Central memory CD8-positive, alpha-beta T cell (primary cell): Measurements from ENCODE around the gene EFNA3.

Experiments used
- ATAC-seq: fragments of 150-1000 bp; cut with Tn5 transposase; replicated peaks from 2 replicates; pipeline ENCODE4 v1.10.0; 2022; ENCODE audit warnings: mild to moderate bottlenecking, moderate FRiP score, moderate number of reproducible peaks; ENCODE audit not compliant: poor library complexity, severe bottlenecking; ENCODE audit errors: extremely low read depth
- DNase-seq, 2 donors: peaks; one replicate each; pipeline ENCODE4 v3.0.0; 2021; ENCODE audit warnings: low spot score in 2 of 2
- H3K27ac Mint-ChIP-seq: one replicate; pipeline ENCODE4 v1.8.0; 2022; ENCODE audit warnings: low read depth, mild to moderate bottlenecking, moderate library complexity, mixed read lengths
- H3K27me3 Mint-ChIP-seq: one replicate; pipeline ENCODE4 v1.8.0; 2022; ENCODE audit warnings: mixed read lengths
- H3K36me3 Mint-ChIP-seq: one replicate; pipeline ENCODE4 v1.8.0; 2022; ENCODE audit warnings: mild to moderate bottlenecking, moderate library complexity, mixed read lengths; ENCODE audit not compliant: insufficient read depth
- H3K4me1 Mint-ChIP-seq: one replicate; pipeline ENCODE4 v1.8.0; 2022; ENCODE audit warnings: mixed read lengths
- H3K4me3 Mint-ChIP-seq: one replicate; pipeline ENCODE4 v1.8.0; 2022; ENCODE audit warnings: mild to moderate bottlenecking, moderate library complexity, mixed read lengths
- H3K9me3 Mint-ChIP-seq: one replicate; pipeline ENCODE4 v1.8.0; 2022; ENCODE audit warnings: mixed read lengths

The EFNA3 gene

DNA sequence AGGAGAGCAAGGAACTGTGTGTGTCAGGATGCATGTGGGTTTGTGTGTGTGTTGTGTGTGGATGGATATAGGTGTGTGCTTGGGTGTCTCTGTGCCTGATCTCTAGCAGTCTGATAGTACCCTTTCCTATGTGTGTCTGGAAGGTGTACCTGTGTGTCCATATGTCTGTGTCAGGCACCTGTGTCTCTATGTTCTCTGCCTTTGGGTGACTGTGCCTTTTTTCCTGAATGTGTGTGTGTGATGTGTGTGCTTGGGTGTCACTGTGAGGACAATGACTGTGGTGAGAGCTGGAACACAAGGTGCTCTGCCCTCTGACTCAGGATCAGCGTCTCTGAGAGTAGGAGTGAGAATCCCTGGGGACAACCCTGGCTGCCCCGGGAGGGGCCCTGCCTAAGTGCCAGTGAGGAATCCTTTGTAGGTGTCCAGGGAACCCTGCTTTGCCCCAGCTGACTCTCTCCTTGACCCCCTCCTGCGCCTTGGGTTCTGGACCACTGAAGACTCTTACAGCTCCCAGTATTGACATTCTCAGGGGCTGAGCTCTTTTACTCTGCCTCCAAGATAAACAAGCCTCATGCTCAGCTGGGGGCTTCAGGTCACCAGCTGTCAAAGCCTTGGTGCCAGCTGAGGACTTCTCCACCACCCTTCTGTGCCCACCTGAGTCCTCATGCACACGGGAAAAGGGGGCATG is 735 bp upstream of the EFNA3 start:
- no peaks in the 10 kb centered on the region for H3K9me3 Mint-ChIP-seq
- H3K27me3 Mint-ChIP-seq, result peaks cover 32% of the 10 kb centered on the region
- no peak overlapping the region for H3K27ac Mint-ChIP-seq
- ATAC-seq (no peak), DNase-seq (no peak)
- H3K4me1 Mint-ChIP-seq, result peaks cover 43% of the 10 kb centered on the region
- H3K36me3 Mint-ChIP-seq, result peaks cover 1% of the 10 kb centered on the region
- peak overlapping the region; percentile 77 for H3K4me3 Mint-ChIP-seq

GRCh38 chr1:155079210-155079486 is 511 bp downstream of the EFNA3 start:
- H3K4me1 Mint-ChIP-seq, result peaks cover 37% of the 10 kb centered on the region
- no peak for DNase-seq
- no peak for ATAC-seq
- H3K4me3 Mint-ChIP-seq, result peak overlapping the region; percentile 77
- H3K36me3 Mint-ChIP-seq, result peaks cover 1% of the 10 kb centered on the region
- H3K27me3 Mint-ChIP-seq, result peaks cover 44% of the 10 kb centered on the region
- H3K27ac Mint-ChIP-seq, result peak overlapping the region; percentile 77
- H3K9me3 Mint-ChIP-seq, result no peaks in the 10 kb centered on the region

DNA sequence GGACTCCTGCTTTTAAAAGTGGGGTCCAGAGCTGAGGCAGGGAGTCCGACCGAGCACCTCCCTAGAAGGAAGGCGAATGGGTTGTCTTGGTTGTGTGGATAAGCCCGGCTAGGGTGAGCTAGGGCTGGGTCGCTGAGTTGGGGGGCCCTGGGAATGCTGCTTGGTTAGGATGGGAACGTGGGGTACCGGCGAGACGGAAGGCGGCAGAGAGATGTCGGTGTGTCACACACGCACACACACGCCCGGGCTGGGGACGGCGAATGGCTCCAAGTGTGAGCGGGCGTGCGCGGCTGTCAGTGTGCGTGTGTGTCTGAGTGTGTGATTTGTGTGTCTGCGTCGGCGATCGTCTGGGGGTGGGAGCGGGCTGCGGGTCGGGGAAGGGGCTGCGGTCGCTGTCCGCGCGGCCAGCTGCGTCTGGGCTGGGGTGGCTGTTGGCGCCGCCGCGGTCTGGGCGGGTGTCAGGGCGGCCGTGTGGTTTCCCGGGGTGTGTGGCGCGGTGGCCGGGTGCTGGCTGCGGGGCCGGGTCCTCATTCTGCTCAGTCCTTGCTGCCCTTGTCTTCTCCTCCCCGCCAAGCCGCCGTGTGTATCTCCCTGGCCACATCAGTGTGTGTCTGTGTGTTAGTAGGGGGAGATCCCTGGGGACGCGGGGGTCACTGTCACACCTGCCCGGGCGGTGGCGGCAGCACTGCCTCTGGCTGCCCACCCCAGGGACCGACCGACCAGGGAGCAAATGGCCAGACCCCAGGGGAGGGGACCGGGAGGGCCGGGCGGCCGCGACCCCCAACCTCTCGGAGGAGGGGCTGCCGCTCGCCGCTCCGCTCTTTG is 1.1 kb downstream of the EFNA3 start:
- H3K4me1 Mint-ChIP-seq, result peaks cover 43% of the 10 kb centered on the region
- ATAC-seq, result no peak
- peaks cover 48% of the 10 kb centered on the region for H3K27me3 Mint-ChIP-seq

GRCh38 chr1:155080312-155081228 is 1.9 kb downstream of the EFNA3 start:
- ATAC-seq (no peak), DNase-seq (no peak)
- Mint-ChIP-seq H3K27me3 (peaks cover 48% of the 10 kb centered on the region), H3K9me3 (no peaks in the 10 kb centered on the region), H3K27ac (no peak overlapping the region), H3K4me3 (peak overlapping the region; percentile 77), H3K4me1 (peaks cover 51% of the 10 kb centered on the region), H3K36me3 (peaks cover 9% of the 10 kb centered on the region)

More for the DNA sequence above, 1.1 kb downstream of the EFNA3 start:
- Mint-ChIP-seq H3K4me3 (peak overlapping the region; percentile 77), H3K9me3 (no peaks in the 10 kb centered on the region), H3K27ac (peak overlapping the region; percentile 77), H3K36me3 (peaks cover 3% of the 10 kb centered on the region)
- DNase-seq, result no peak

DNA sequence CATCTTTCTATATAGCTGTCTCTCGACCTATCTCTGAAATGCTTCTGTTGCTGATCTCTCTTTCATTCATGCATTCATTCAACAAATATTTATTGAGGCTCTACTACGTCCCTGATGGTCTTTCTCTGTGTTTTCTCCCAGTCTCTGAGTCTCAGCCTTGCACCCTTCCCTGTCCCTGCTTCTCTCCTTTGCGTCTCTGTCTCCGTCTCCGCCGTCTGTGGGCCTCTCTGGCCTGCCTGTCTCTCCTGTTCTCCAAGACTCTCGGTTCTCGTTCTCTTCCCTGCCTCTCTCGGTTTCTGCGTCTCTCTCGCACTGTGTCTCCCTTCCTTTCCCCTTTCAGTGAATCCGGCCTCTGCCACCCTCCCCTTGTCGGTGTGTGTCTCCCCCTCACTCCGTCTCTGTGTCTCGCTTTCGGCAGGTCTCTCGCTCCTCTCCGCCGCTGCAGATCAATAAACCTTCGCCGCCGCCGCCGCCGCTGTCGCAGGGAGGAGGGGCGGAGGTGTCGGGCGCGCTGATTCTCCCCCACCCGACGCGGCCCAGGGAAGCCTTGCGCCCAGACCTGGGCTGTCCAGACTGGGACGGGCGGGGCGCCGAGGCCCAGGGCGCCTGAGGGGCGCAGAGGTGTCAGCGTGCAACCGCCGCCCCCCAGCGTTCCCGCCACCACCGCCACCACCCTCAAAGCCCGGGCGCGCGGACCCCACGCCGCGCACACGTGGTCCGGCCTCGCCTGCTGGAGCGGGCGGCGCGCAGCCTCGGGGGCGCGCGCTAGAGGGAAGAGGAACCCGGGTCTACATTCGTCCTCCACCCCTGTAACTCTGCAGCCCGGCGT is 3.0 kb downstream of the EFNA3 start:
- peak overlapping the region; percentile 71 for H3K4me3 Mint-ChIP-seq
- H3K27ac Mint-ChIP-seq, result peak overlapping the region; percentile 10
- ATAC-seq (no peak), DNase-seq (no peak)
- peaks cover 14% of the 10 kb centered on the region for H3K36me3 Mint-ChIP-seq
- peaks cover 59% of the 10 kb centered on the region for H3K4me1 Mint-ChIP-seq
- H3K9me3 Mint-ChIP-seq, result no peaks in the 10 kb centered on the region
- peaks cover 48% of the 10 kb centered on the region for H3K27me3 Mint-ChIP-seq

DNA sequence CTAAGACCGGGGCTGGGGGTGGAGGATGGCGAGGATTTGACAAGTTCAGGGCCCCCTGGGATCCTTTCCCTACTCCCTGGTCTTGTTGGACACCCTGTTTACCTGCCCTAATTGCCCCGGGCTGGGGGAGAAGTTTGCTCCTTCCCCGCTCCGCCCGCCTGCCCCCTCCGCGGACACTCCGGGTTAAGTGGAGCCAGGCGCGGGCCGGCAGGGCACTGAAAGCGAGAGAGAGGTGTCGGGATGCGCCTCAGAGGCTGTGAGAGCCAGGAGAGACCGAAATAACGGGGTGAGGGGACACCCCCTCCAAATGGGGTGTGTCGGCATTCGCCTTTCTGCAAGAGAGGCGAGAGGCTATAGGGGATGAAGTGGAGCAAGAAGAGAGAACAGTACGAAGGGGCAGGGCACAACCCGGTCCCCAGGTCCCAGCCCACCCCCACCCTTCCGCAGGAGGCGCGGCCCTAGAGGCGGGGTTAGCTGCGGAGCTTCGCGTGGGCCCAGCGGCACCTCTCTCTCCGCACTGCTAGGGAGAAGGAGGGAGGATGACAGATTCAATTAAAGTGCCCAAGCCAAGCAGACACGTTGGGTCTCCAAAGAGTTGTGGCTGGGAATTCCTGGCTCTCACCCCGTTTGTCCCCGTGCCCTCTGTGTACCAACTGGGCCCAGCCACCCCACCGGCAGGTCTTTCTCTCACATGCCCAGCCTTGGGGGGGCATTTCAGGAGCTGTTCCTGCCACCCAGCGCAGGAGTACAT is 3.8 kb downstream of the EFNA3 start:
- Mint-ChIP-seq H3K9me3 (no peaks in the 10 kb centered on the region), H3K4me3 (peak overlapping the region; percentile 40), H3K27ac (no peak overlapping the region), H3K4me1 (peaks cover 59% of the 10 kb centered on the region), H3K27me3 (peaks cover 48% of the 10 kb centered on the region), H3K36me3 (peaks cover 14% of the 10 kb centered on the region)
- ATAC-seq, result no peak
- DNase-seq, result no peak

DNA sequence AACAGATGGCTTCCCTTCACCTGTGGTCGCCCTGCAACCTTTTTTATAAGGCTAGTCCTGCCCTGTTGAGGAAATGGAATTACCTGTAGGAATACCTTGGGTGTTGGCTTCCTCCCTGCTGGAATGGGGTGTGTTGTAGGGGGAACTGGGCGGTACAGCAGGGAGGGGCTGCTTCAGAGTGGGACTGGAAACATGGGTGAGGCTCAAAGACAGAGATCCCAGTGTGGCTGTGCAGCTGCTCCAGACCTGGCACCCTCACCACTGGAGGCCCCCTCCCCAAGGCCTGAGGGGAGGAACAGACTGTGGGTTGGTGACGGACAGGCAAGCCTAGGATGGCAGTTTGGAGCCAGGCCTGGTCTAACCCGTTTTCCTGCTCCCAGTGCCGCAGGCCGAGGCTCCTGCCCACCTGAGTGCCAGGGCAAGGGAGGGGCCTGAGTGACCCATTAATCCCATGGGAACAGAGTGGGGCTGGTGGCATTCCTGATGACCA is 4.5 kb downstream of the EFNA3 start:
- Mint-ChIP-seq H3K4me3 (no peak overlapping the region), H3K27me3 (peaks cover 48% of the 10 kb centered on the region), H3K36me3 (peaks cover 14% of the 10 kb centered on the region), H3K4me1 (peaks cover 59% of the 10 kb centered on the region), H3K9me3 (no peaks in the 10 kb centered on the region), H3K27ac (no peak overlapping the region)
- ATAC-seq (no peak), DNase-seq (no peak)

DNA sequence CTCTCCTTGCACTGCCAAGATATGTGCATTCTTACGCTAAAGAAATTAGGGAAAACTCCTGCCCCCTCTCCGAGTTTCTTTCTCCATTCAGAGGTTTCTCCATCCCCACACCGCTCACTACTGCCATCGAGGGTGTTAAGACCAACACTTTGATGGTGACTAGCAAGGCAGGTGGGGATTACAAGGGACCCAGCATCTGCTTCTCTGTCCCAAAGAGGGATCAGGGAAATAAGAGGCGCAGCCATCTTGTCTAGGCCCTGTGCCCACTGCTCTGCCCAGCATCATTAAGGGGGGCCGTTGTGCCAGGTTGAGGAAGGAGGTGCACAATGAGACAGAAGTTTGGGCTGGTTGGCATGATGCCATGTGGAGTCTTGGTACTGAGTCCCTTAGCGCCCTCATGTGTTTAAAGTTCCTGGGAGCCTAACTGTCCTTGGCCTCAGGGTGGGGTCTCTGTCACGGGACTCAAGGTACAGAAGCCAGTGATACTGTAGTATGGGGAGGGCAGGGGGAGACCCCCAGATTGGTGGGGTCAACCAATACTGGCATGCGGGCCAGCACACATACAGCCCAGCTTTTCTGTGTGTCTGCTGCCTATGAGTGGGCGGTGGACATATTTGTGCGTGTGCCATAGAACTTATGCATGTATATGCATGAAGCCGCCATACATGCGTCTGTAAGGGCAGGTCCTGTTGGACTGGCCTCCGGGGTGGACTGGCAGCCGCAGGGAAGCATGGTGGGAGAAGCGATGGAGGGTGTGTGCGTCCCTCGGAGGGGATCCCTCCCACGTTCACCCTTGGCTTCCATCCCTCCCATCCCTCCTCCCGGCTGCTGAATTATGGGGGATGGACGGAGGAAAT is 5.5 kb downstream of the EFNA3 start:
- H3K4me1 Mint-ChIP-seq, result peaks cover 58% of the 10 kb centered on the region
- peaks cover 46% of the 10 kb centered on the region for H3K27me3 Mint-ChIP-seq
- H3K27ac Mint-ChIP-seq, result peak overlapping the region; percentile 78
- H3K4me3 Mint-ChIP-seq, result peak overlapping the region; percentile 89
- no peak for ATAC-seq
- H3K9me3 Mint-ChIP-seq, result no peaks in the 10 kb centered on the region
- H3K36me3 Mint-ChIP-seq, result peaks cover 15% of the 10 kb centered on the region
- DNase-seq, result no peak

- peak; percentile 82 for ATAC-seq
- Mint-ChIP-seq H3K27ac (peak overlapping the region; percentile 78), H3K36me3 (peaks cover 15% of the 10 kb centered on the region), H3K4me1 (peaks cover 50% of the 10 kb centered on the region), H3K9me3 (no peaks in the 10 kb centered on the region), H3K4me3 (peak overlapping the region; percentile 89), H3K27me3 (peaks cover 38% of the 10 kb centered on the region)
- peak; percentile 89 for DNase-seq
These were observed 6.3 kb downstream of the EFNA3 start for GRCh38 chr1:155084722-155085503.

DNA sequence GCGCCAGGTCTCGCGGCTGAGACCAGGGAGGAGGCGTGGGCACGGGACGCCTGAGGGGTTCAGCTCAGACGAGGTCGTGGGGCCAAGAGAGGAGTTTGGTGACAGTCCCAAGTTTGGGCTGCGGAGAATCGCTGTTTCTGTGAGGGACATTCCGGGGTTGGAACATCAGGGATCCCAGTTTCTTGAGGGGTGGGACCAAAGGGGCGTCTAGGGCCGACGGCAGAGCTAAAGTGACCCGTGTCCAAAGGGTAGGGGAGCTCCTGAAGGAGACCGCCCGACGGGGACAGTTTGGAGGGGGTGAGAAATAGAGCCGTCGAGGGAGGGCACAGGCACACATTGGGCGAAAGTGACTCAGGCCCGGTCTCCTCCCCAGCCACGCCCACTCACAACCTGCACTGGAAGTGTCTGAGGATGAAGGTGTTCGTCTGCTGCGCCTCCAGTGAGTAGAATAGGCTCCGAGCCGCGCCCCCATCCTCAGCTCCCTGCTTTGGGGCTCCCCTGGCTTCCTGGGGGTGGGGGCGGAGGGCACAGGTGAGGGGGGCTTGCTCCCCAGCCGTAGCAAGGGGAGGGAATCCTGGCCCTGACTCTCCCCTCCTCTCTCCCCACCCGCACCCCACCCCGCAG is 7.0 kb downstream of the EFNA3 start:
- DNase-seq, result peak; percentile 49 to 53
- ATAC-seq, result peak; percentile 27
- peaks cover 36% of the 10 kb centered on the region for H3K27me3 Mint-ChIP-seq
- peak overlapping the region; percentile 78 for H3K27ac Mint-ChIP-seq
- no peaks in the 10 kb centered on the region for H3K9me3 Mint-ChIP-seq
- H3K4me3 Mint-ChIP-seq, result peak overlapping the region; percentile 89
- H3K36me3 Mint-ChIP-seq, result peaks cover 15% of the 10 kb centered on the region
- peaks cover 44% of the 10 kb centered on the region for H3K4me1 Mint-ChIP-seq
